Right ventricle myocardium inferior (tissue), 1 donor: ENCODE results near the gene HEATR9. TPM values are rescaled to one million over a fixed set of nuclear protein-coding genes. Genes with fewer than 3 reads are reported as not detected.
"Not testable (repeated sequence)": the region's sequence is repeated elsewhere in the genome, so short reads cannot be mapped to it uniquely, and the experiment has no call there.

Source experiments
- ATAC-seq: fragments of 200-7000 bp; cut with Tn5 transposase; one replicate; pipeline ENCODE4 v1.9.1; 2020; ENCODE audit warnings: mild to moderate bottlenecking, moderate library complexity
- DNase-seq: peaks from one replicate; pipeline ENCODE4 v3.0.0; 2021; ENCODE audit errors: missing footprints
- intact Hi-C: fragments of 100-400 bp; cut with DNase I; formaldehyde crosslinking; loops from one replicate; pipeline ENCODE4 v1.11.0; 2022
- long read RNA-seq: library from polyadenylated mRNA; unstranded; transcript quantifications from one replicate; pipeline ENCODE4 v2.0.0, GENCODE V29; 2021
- total RNA-seq: library from RNA; stranded (reverse); fragmentation: NEBNext Ultra II Directional; extraction: Animal tissue kit (Norgen Biotek cat#: 25700); gene quantifications from one replicate; pipeline ENCODE4 v1.2.1, GENCODE V29; 2021
- donor health status: DM: no; HTN: yes; CAD: no; lungs with severe emphysema.

HEATR9 gene
- not detected for total RNA-seq
- long read RNA-seq = 0 reads

GRCh38 chr17:35868737-35869136 is at the start of gene HEATR9:
Gene HEATR9 (minus strand): TSS chr17:35868891. CDS start chr17:35868742, 149 bp downstream.
- DNase-seq (no peak), ATAC-seq (no peak)
- intact Hi-C loops = no loop called here

GRCh38 chr17:35917519-35918213 is 49.0 kb upstream of the HEATR9 start:
- ATAC-seq (no peak), DNase-seq (no peak)
- intact Hi-C loops = no loop called here

GRCh38 chr17:35915153-35915964 is 46.7 kb upstream of the HEATR9 start:
- DNase-seq = no peak
- intact Hi-C loops = no loop called here
- no peak for ATAC-seq

GRCh38 chr17:35914354-35914753 is 45.7 kb upstream of the HEATR9 start:
- intact Hi-C loops = no loop called here
- ATAC-seq = no peak
- no peak for DNase-seq

GRCh38 chr17:35913609-35914008 is 44.9 kb upstream of the HEATR9 start:
- no peak for DNase-seq
- no peak for ATAC-seq
- intact Hi-C loops = no loop called here

GRCh38 chr17:35912942-35913341 is 44.3 kb upstream of the HEATR9 start:
- DNase-seq = no peak
- intact Hi-C loops = no loop called here
- ATAC-seq = no peak

GRCh38 chr17:35912339-35912912 is 43.7 kb upstream of the HEATR9 start:
- no peak for DNase-seq
- intact Hi-C loops = no loop called here
- no peak for ATAC-seq

- ATAC-seq = no peak
- intact Hi-C loops = no loop called here
- no peak for DNase-seq
Observed at GRCh38 chr17:35909408-35909807, 40.7 kb upstream of the HEATR9 start.

- intact Hi-C loops = no loop called here
- ATAC-seq = no peak
- DNase-seq = no peak
Observed at GRCh38 chr17:35907691-35908090, 39.0 kb upstream of the HEATR9 start.

- intact Hi-C loops = no loop called here
- ATAC-seq (no peak), DNase-seq (no peak)
Observed at GRCh38 chr17:35906926-35907637, 38.4 kb upstream of the HEATR9 start.

- intact Hi-C loops = no loop called here
- DNase-seq (no peak), ATAC-seq (no peak)
Observed at GRCh38 chr17:35906191-35906925, 37.7 kb upstream of the HEATR9 start.

- DNase-seq (no peak), ATAC-seq (no peak)
- intact Hi-C loops = no loop called here
Observed at GRCh38 chr17:35903451-35903850, 34.8 kb upstream of the HEATR9 start.

- DNase-seq (no peak), ATAC-seq (no peak)
Observed at GRCh38 chr17:35901631-35902175, 33.0 kb upstream of the HEATR9 start.

GRCh38 chr17:35900708-35901480 is 32.2 kb upstream of the HEATR9 start:
- intact Hi-C loops = no loop called here
- DNase-seq (no peak), ATAC-seq (no peak)

More at GRCh38 chr17:35901631-35902175, 33.0 kb upstream of the HEATR9 start:
- intact Hi-C loops = no loop called here

GRCh38 chr17:35900280-35900679 is 31.6 kb upstream of the HEATR9 start:
- ATAC-seq = no peak
- intact Hi-C loops = no loop called here
- no peak for DNase-seq

GRCh38 chr17:35898283-35899070 is 29.8 kb upstream of the HEATR9 start:
- no peak for DNase-seq
- intact Hi-C loops = no loop called here
- peak; percentile 44 for ATAC-seq

GRCh38 chr17:35897772-35898171 is 29.1 kb upstream of the HEATR9 start:
- intact Hi-C loops, DNase-seq, ATAC-seq: not testable (repeated sequence)
